HepG2 (cell line): ENCODE results near the gene ZNF33B. TPM values are rescaled to one million over a fixed set of nuclear protein-coding genes. Genes with fewer than 3 reads are reported as not detected.

ENCODE experiments used
- GATAD1 ChIP-seq: IDR thresholded peaks from 2 replicates; pipeline ENCODE4 v1.6.1; 2016; ENCODE audit warnings: missing genetic modification reagents, missing compliant biosample characterization
- GZF1 ChIP-seq: sonication (generic); formaldehyde crosslinking; IDR thresholded peaks from 2 replicates; pipeline ENCODE4 v1.5.1; 2020; ENCODE audit warnings: mild to moderate bottlenecking, missing genetic modification reagents
- HNF4A ChIP-seq: sonication (generic); formaldehyde crosslinking; IDR thresholded peaks from 2 replicates; pipeline ENCODE4 v1.4.0; 2020; ENCODE audit warnings: missing genetic modification reagents
- HOXA3 ChIP-seq: sonication (generic); formaldehyde crosslinking; IDR thresholded peaks from 2 replicates; pipeline ENCODE4 v1.5.0; 2020; ENCODE audit warnings: missing genetic modification reagents
- NR2C2 ChIP-seq: sonication (generic); formaldehyde crosslinking; IDR thresholded peaks from 2 replicates; pipeline ENCODE4 v1.4.0; 2020; ENCODE audit warnings: missing genetic modification reagents, mild to moderate bottlenecking, moderate library complexity, borderline replicate concordance
- NR2F1 ChIP-seq, 2 experiments: fragments of 450-650 bp in 1 of 2; formaldehyde crosslinking in 1 of 2; IDR thresholded peaks; 2 replicates each; pipeline versions ENCODE4 v1.5.0 to v1.6.1; 2016 to 2020; ENCODE audit warnings: mild to moderate bottlenecking in 1 of 2, missing compliant biosample characterization in 1 of 2, missing genetic modification reagents in 1 of 2, moderate library complexity in 1 of 2
- PPARG ChIP-seq: conservative IDR thresholded peaks from 2 replicates; pipeline ENCODE4 v1.6.1; 2016; ENCODE audit warnings: missing biosample characterization, missing genetic modification reagents
- RARA ChIP-seq: IDR thresholded peaks from 2 replicates; pipeline ENCODE4 v1.6.1; 2016; ENCODE audit warnings: missing genetic modification reagents, missing compliant biosample characterization
- SALL1 ChIP-seq: sonication (generic); formaldehyde crosslinking; IDR thresholded peaks from 2 replicates; pipeline ENCODE4 v1.8.0; 2022; ENCODE audit warnings: mild to moderate bottlenecking, missing genetic modification reagents
- THAP11 ChIP-seq: IDR thresholded peaks from 2 replicates; pipeline ENCODE4 v1.6.1; 2016; ENCODE audit warnings: missing biosample characterization, missing genetic modification reagents
- XRCC5 ChIP-seq: fragments of 200-400 bp; formaldehyde crosslinking; optimal IDR thresholded peaks from 2 replicates; pipeline ENCODE3; 2017; ENCODE audit warnings: mild to moderate bottlenecking, low read length
- YEATS4 ChIP-seq: sonication (generic); formaldehyde crosslinking; IDR thresholded peaks from 2 replicates; pipeline ENCODE4 v1.4.0; 2020; ENCODE audit warnings: missing genetic modification reagents, borderline replicate concordance
- ZBTB1 ChIP-seq: sonication (generic); formaldehyde crosslinking; IDR thresholded peaks from 2 replicates; pipeline ENCODE4 v1.4.0; 2020; ENCODE audit warnings: missing genetic modification reagents, borderline replicate concordance
- ZFP36L2 ChIP-seq: sonication (generic); formaldehyde crosslinking; IDR thresholded peaks from 2 replicates; pipeline ENCODE4 v1.4.0; 2020; ENCODE audit warnings: missing genetic modification reagents
- ZFY ChIP-seq: sonication (generic); formaldehyde crosslinking; IDR thresholded peaks from 2 replicates; pipeline ENCODE4 v1.4.0; 2020; ENCODE audit warnings: missing genetic modification reagents
- ZNF317 ChIP-seq: sonication (generic); formaldehyde crosslinking; IDR thresholded peaks from 2 replicates; pipeline ENCODE4 v1.5.0; 2020; ENCODE audit warnings: mild to moderate bottlenecking, missing genetic modification reagents
- ZNF329 ChIP-seq: sonication (generic); formaldehyde crosslinking; IDR thresholded peaks from 2 replicates; pipeline ENCODE4 v1.9.0; 2021; ENCODE audit warnings: low read depth, mild to moderate bottlenecking, missing genetic modification reagents
- ZNF550 ChIP-seq: sonication (generic); formaldehyde crosslinking; IDR thresholded peaks from 2 replicates; pipeline ENCODE4 v1.4.0; 2020; ENCODE audit warnings: mild to moderate bottlenecking, missing genetic modification reagents, borderline replicate concordance
- ZNF775 ChIP-seq: sonication (generic); formaldehyde crosslinking; IDR thresholded peaks from 2 replicates; pipeline ENCODE4 v1.4.0; 2020; ENCODE audit warnings: missing genetic modification reagents, mild to moderate bottlenecking, moderate library complexity, borderline replicate concordance
- ZZZ3 ChIP-seq: sonication (generic); formaldehyde crosslinking; IDR thresholded peaks from 2 replicates; pipeline ENCODE4 v1.4.0; 2020; ENCODE audit warnings: missing genetic modification reagents, mild to moderate bottlenecking, borderline replicate concordance
- polyA plus RNA-seq, 8 experiments: library from polyadenylated mRNA; depleted of rRNA in 3 of 8; stranded (reverse) in 7 of 8; unstranded in 1 of 8; fragments of >200 nt; fragmentation: Illumina TruSeq in 4 of 8; extraction: Trizol in 4 of 8; gene quantifications; 2 replicates each; pipeline versions ENCODE4 v1.2.1 to v1.2.3, GENCODE V29; 2011 to 2016; ENCODE audit warnings: low read depth in 4 of 8, missing spikeins in 1 of 8, mixed read lengths in 1 of 8; ENCODE audit not compliant: insufficient read depth in 1 of 8
- total RNA-seq, 5 experiments: library from RNA; depleted of rRNA; stranded (reverse); fragments of >200 nt; fragmentation: Illumina TruSeq; extraction: Trizol; gene quantifications; 2 replicates each; pipeline ENCODE4 v1.2.3, GENCODE V29; 2016; ENCODE audit warnings: low read depth in 1 of 5
- TF ChIP-seq, protein P1 (sequence below): sonication (generic); formaldehyde crosslinking; IDR thresholded peaks from 2 replicates; pipeline ENCODE4 v1.4.0; 2020; ENCODE audit warnings: missing genetic modification reagents
- TF ChIP-seq, protein P2 (sequence below): sonication (generic); formaldehyde crosslinking; conservative IDR thresholded peaks from 2 replicates; pipeline ENCODE4 v1.4.0; 2020; ENCODE audit warnings: mild to moderate bottlenecking, missing genetic modification reagents, moderate library complexity
- TF ChIP-seq, protein P3 (sequence below): IDR thresholded peaks from 2 replicates; pipeline ENCODE4 v1.4.0; 2020; ENCODE audit warnings: mild to moderate bottlenecking, missing genetic modification reagents
- TF ChIP-seq, protein P4 (sequence below): IDR thresholded peaks from 2 replicates; pipeline ENCODE4 v1.6.1; 2012; ENCODE audit warnings: inconsistent platforms

Gene ZNF33B
- total and polyA plus RNA-seq, 2 of the 13 experiments (the other 11 are each of a cell fraction or from before 2014, with no cell fraction given): 18.4 to 23.5 TPM

DNA sequence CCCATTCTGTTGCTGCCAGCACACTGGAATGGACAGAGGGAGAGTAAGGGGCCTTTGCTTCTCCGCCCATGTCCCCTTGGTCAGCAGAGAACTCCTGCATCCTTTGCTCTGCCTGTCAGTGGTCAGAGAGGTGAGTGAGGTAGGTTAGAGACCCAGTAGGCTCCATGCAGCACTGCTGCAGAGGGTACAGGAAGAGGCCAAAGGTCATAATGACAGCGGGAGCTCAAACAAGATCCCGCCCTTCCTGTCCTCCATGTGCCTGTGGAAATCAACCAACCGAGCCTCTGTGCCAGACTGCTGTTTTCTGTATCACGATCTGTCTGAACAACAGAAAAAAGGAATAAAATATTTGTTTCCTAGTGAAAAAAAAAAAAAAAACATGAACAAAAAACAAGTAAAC lies 81.4 kb downstream of the ZNF33B start (continued):
- TF ChIP-seq RARA (CRISPR knock-in tag) (peak; percentile 27; the same call in 1 of the 2 replicates), NR2F1 (CRISPR knock-in tag; IDR thresholded peaks at IDR 0.05) (peak; percentile 62 to 78), ZNF329 (CRISPR knock-in tag) (peak; percentile 44; the same call in 1 of the 2 replicates), XRCC5 (peak; percentile 30), YEATS4 (CRISPR knock-in tag) (no peak), THAP11 (CRISPR knock-in tag) (peak; percentile 78), ZFY (CRISPR knock-in tag) (no peak), ZNF775 (CRISPR knock-in tag) (no peak), NR2C2 (CRISPR knock-in tag) (peak; percentile 66), ZFP36L2 (CRISPR knock-in tag) (no peak), ZBTB1 (CRISPR knock-in tag) (no peak), GATAD1 (0 out of 2 replicates have a peak, but pooled peaks have one; percentile 44), HNF4A (CRISPR knock-in tag) (peak; percentile 71), HOXA3 (CRISPR knock-in tag) (peak; percentile 74), GZF1 (no peak), SALL1 (CRISPR knock-in tag) (0 out of 2 replicates have a peak, but pooled peaks have one; percentile 13), ZNF550 (no peak), ZNF317 (CRISPR knock-in tag) (no peak), ZZZ3 (CRISPR knock-in tag) (no peak), PPARG (CRISPR knock-in tag) (peak; percentile 66)
- TF ChIP-seq, protein P1, sequence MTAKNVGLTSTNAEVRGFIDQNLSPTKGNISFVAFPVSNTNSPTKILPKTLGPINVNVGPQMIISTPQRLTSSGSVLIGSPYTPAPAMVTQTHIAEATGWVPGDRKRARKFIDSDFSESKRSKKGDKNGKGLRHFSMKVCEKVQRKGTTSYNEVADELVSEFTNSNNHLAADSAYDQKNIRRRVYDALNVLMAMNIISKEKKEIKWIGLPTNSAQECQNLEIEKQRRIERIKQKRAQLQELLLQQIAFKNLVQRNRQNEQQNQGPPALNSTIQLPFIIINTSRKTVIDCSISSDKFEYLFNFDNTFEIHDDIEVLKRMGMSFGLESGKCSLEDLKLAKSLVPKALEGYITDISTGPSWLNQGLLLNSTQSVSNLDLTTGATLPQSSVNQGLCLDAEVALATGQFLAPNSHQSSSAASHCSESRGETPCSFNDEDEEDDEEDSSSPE: peak; percentile 63
- TF ChIP-seq, protein P2, sequence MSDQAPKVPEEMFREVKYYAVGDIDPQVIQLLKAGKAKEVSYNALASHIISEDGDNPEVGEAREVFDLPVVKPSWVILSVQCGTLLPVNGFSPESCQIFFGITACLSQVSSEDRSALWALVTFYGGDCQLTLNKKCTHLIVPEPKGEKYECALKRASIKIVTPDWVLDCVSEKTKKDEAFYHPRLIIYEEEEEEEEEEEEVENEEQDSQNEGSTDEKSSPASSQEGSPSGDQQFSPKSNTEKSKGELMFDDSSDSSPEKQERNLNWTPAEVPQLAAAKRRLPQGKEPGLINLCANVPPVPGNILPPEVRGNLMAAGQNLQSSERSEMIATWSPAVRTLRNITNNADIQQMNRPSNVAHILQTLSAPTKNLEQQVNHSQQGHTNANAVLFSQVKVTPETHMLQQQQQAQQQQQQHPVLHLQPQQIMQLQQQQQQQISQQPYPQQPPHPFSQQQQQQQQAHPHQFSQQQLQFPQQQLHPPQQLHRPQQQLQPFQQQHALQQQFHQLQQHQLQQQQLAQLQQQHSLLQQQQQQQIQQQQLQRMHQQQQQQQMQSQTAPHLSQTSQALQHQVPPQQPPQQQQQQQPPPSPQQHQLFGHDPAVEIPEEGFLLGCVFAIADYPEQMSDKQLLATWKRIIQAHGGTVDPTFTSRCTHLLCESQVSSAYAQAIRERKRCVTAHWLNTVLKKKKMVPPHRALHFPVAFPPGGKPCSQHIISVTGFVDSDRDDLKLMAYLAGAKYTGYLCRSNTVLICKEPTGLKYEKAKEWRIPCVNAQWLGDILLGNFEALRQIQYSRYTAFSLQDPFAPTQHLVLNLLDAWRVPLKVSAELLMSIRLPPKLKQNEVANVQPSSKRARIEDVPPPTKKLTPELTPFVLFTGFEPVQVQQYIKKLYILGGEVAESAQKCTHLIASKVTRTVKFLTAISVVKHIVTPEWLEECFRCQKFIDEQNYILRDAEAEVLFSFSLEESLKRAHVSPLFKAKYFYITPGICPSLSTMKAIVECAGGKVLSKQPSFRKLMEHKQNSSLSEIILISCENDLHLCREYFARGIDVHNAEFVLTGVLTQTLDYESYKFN: peak; percentile 29; the same call in 1 of the 2 replicates
- TF ChIP-seq, protein P3, sequence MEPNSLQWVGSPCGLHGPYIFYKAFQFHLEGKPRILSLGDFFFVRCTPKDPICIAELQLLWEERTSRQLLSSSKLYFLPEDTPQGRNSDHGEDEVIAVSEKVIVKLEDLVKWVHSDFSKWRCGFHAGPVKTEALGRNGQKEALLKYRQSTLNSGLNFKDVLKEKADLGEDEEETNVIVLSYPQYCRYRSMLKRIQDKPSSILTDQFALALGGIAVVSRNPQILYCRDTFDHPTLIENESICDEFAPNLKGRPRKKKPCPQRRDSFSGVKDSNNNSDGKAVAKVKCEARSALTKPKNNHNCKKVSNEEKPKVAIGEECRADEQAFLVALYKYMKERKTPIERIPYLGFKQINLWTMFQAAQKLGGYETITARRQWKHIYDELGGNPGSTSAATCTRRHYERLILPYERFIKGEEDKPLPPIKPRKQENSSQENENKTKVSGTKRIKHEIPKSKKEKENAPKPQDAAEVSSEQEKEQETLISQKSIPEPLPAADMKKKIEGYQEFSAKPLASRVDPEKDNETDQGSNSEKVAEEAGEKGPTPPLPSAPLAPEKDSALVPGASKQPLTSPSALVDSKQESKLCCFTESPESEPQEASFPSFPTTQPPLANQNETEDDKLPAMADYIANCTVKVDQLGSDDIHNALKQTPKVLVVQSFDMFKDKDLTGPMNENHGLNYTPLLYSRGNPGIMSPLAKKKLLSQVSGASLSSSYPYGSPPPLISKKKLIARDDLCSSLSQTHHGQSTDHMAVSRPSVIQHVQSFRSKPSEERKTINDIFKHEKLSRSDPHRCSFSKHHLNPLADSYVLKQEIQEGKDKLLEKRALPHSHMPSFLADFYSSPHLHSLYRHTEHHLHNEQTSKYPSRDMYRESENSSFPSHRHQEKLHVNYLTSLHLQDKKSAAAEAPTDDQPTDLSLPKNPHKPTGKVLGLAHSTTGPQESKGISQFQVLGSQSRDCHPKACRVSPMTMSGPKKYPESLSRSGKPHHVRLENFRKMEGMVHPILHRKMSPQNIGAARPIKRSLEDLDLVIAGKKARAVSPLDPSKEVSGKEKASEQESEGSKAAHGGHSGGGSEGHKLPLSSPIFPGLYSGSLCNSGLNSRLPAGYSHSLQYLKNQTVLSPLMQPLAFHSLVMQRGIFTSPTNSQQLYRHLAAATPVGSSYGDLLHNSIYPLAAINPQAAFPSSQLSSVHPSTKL (CRISPR knock-in tag): peak; percentile 44
- TF ChIP-seq, protein P4, sequence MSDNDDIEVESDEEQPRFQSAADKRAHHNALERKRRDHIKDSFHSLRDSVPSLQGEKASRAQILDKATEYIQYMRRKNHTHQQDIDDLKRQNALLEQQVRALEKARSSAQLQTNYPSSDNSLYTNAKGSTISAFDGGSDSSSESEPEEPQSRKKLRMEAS: peak; percentile 81
